Activated CD4-positive, alpha-beta T cell treated with anti-CD3 and anti-CD28 coated beads, Interleukin-2, amount 10 ng/mL, durations not matched to agents 7 days and 5 days (primary cell): ENCODE data around the gene ATXN2L. TPM values are rescaled to one million over a fixed set of nuclear protein-coding genes. Genes with fewer than 3 reads are reported as not detected.
"Not testable (repeated sequence)": the region's sequence is repeated elsewhere in the genome, so short reads cannot be mapped to it uniquely, and the experiment has no call there.

Experiments used
- CTCF ChIA-PET: fragments of 350-600 bp; sonication (Branson Sonifier 250); formaldehyde crosslinking; loops from one replicate; lab custom pipeline; 2021; ENCODE audit warnings: antibody characterized with exemption; lab: Charles Lee
- POLR2A ChIA-PET: fragments of 350-600 bp; sonication (Branson Sonifier 250); formaldehyde crosslinking; loops from one replicate; lab custom pipeline; 2021; ENCODE audit warnings: antibody characterized with exemption; lab: Charles Lee
- DNase-seq: peaks from one replicate; pipeline ENCODE4 v3.0.0-alpha.2; 2020
- H3K27ac Mint-ChIP-seq: one replicate; pipeline ENCODE4 v1.8.0; 2021; ENCODE audit warnings: mild to moderate bottlenecking, moderate library complexity, mixed read lengths
- H3K27me3 Mint-ChIP-seq: one replicate; pipeline ENCODE4 v1.8.0; 2021; ENCODE audit warnings: mixed read lengths
- H3K36me3 Mint-ChIP-seq: one replicate; pipeline ENCODE4 v1.8.0; 2021; ENCODE audit warnings: low read depth, mixed read lengths
- H3K4me1 Mint-ChIP-seq: one replicate; pipeline ENCODE4 v1.8.0; 2021; ENCODE audit warnings: mixed read lengths
- H3K4me3 Mint-ChIP-seq: one replicate; pipeline ENCODE4 v1.8.0; 2021; ENCODE audit warnings: mild to moderate bottlenecking, moderate library complexity, mixed read lengths
- H3K9me3 Mint-ChIP-seq: one replicate; pipeline ENCODE4 v1.8.0; 2021; ENCODE audit warnings: mixed read lengths
- total RNA-seq, 2 experiments: library from RNA; stranded (reverse); gene quantifications; one replicate each; pipeline ENCODE4 v1.2.3, GENCODE V29; 2021

The ATXN2L gene
- total RNA-seq, 2 experiments from 2014 or later: 257 to 265 TPM

GRCh38 chr16:28877655-28878000, 54.8 kb downstream of the ATXN2L start:
- Mint-ChIP-seq H3K9me3 (no peaks in the 10 kb centered on the region), H3K4me1 (peaks cover 29% of the 10 kb centered on the region), H3K27ac (no peak overlapping the region), H3K4me3 (peak overlapping the region; percentile 9), H3K36me3 (peaks cover 3% of the 10 kb centered on the region), H3K27me3 (peaks cover 1% of the 10 kb centered on the region)
- no peak for DNase-seq
- CTCF ChIA-PET: interaction anchor here (1.0 kb wide), 1 partner anchor 15 kb away, joined by 4 read pairs; no protein-coding TSS in a partner anchor
- POLR2A ChIA-PET: no interaction called here

- DNase-seq: no peak
- Mint-ChIP-seq H3K27me3 (peaks cover 1% of the 10 kb centered on the region), H3K9me3 (no peaks in the 10 kb centered on the region)
Observed at GRCh38 chr16:28878083-28878926, 55.5 kb downstream of the ATXN2L start, which contains the start of gene ATP2A1. Gene ATP2A1 (plus strand): TSS chr16:28878488. CDS start chr16:28878672, 184 bp downstream.

GRCh38 chr16:28879261-28879840, 56.6 kb downstream of the ATXN2L start:
- POLR2A ChIA-PET: interaction anchor here (0.6 kb wide), 1 partner anchor 15 kb away, joined by 3 read pairs; no protein-coding TSS in a partner anchor
- Mint-ChIP-seq H3K36me3 (peaks cover 1% of the 10 kb centered on the region), H3K4me3 (peak overlapping the region; percentile 91), H3K4me1 (peaks cover 29% of the 10 kb centered on the region), H3K27ac (peak overlapping the region; percentile 82), H3K9me3 (no peaks in the 10 kb centered on the region), H3K27me3 (peaks cover 1% of the 10 kb centered on the region)
- DNase-seq: no peak
- CTCF ChIA-PET: interaction anchor here (0.8 to 1.8 kb wide), 7 partner anchors 10 to 78 kb away, joined by 3 to 6 read pairs (median 4); partner anchors contain the start of genes SH2B1 and TUFM

More at GRCh38 chr16:28878083-28878926, 55.5 kb downstream of the ATXN2L start, which contains the start of gene ATP2A1:
- Mint-ChIP-seq H3K36me3 (peaks cover 3% of the 10 kb centered on the region), H3K27ac (no peak within 1 kb of the TSS), H3K4me3 (peak within 1 kb of the TSS; percentile 91), H3K4me1 (peaks cover 29% of the 10 kb centered on the region)
- ChIA-PET CTCF (interaction anchor here (1.0 to 1.8 kb wide), 4 partner anchors 11 to 32 kb away, joined by 3 to 6 read pairs (median 4); partner anchors contain the start of genes SH2B1 and TUFM), POLR2A (no interaction called here)

- ChIA-PET CTCF (interaction anchor here (0.6 to 1.8 kb wide), 9 partner anchors 9 to 77 kb away, joined by 3 to 6 read pairs (median 4); partner anchors contain the start of genes RABEP2, SH2B1 and TUFM), POLR2A (no interaction called here)
- H3K27ac Mint-ChIP-seq: peak overlapping the region; percentile 83
- no peaks in the 10 kb centered on the region for H3K36me3 Mint-ChIP-seq
- peaks cover 1% of the 10 kb centered on the region for H3K27me3 Mint-ChIP-seq
- H3K4me1 Mint-ChIP-seq: peaks cover 29% of the 10 kb centered on the region
- peak overlapping the region; percentile 91 for H3K4me3 Mint-ChIP-seq
- DNase-seq: peak; percentile 94
- no peaks in the 10 kb centered on the region for H3K9me3 Mint-ChIP-seq
Observed at GRCh38 chr16:28879841-28880588, 57.2 kb downstream of the ATXN2L start.

- POLR2A ChIA-PET: no interaction called here
- Mint-ChIP-seq H3K4me1 (peaks cover 29% of the 10 kb centered on the region), H3K4me3 (peak overlapping the region; percentile 91), H3K36me3 (no peaks in the 10 kb centered on the region), H3K27me3 (peaks cover 1% of the 10 kb centered on the region), H3K9me3 (no peaks in the 10 kb centered on the region), H3K27ac (peak overlapping the region; percentile 83)
- CTCF ChIA-PET: interaction anchor here (0.6 to 1.4 kb wide), 4 partner anchors 13 to 67 kb away, joined by 3 to 5 read pairs (median 4); partner anchors contain the start of gene RABEP2
- no peak for DNase-seq
Observed at GRCh38 chr16:28880589-28880915, 57.8 kb downstream of the ATXN2L start.

- DNase-seq: no peak
- H3K27me3 Mint-ChIP-seq: peaks cover 1% of the 10 kb centered on the region
- no peaks in the 10 kb centered on the region for H3K36me3 Mint-ChIP-seq
- H3K27ac Mint-ChIP-seq: peak overlapping the region; percentile 65
- ChIA-PET CTCF (interaction anchor here (0.6 to 1.2 kb wide), 3 partner anchors 45 to 1584 kb away, joined by 4 to 5 read pairs (median 4); partner anchors contain the start of gene RABEP2), POLR2A (no interaction called here)
- H3K4me3 Mint-ChIP-seq: peak overlapping the region; percentile 91
- H3K9me3 Mint-ChIP-seq: no peaks in the 10 kb centered on the region
- peaks cover 29% of the 10 kb centered on the region for H3K4me1 Mint-ChIP-seq
Observed at GRCh38 chr16:28880955-28881354, 58.2 kb downstream of the ATXN2L start.

GRCh38 chr16:28881565-28881964, 58.8 kb downstream of the ATXN2L start:
- POLR2A ChIA-PET: not testable (repeated sequence)
- CTCF ChIA-PET: interaction anchor here (0.6 kb wide), 1 partner anchor 1584 kb away, joined by 4 read pairs; no protein-coding TSS in a partner anchor

GRCh38 chr16:28882551-28883160, 59.9 kb downstream of the ATXN2L start:
- Mint-ChIP-seq H3K36me3 (no peaks in the 10 kb centered on the region), H3K27ac (no peak overlapping the region), H3K9me3 (no peaks in the 10 kb centered on the region), H3K4me1 (peaks cover 26% of the 10 kb centered on the region), H3K27me3 (peaks cover 1% of the 10 kb centered on the region), H3K4me3 (no peak overlapping the region)
- ChIA-PET POLR2A (interaction anchor here (0.7 kb wide), 1 partner anchor 26 kb away, joined by 3 read pairs; no protein-coding TSS in a partner anchor), CTCF (no interaction called here)
- DNase-seq: no peak

More at GRCh38 chr16:28881565-28881964, 58.8 kb downstream of the ATXN2L start:
- Mint-ChIP-seq H3K4me3 (peak overlapping the region; percentile 91), H3K4me1 (peaks cover 29% of the 10 kb centered on the region), H3K27ac (peak overlapping the region; percentile 36)
- H3K9me3 Mint-ChIP-seq, H3K27me3 Mint-ChIP-seq, DNase-seq, H3K36me3 Mint-ChIP-seq: not testable (repeated sequence)

GRCh38 chr16:28883221-28883996, 60.6 kb downstream of the ATXN2L start:
- ChIA-PET POLR2A (interaction anchor here (0.7 kb wide), 1 partner anchor 26 kb away, joined by 3 read pairs; no protein-coding TSS in a partner anchor), CTCF (no interaction called here)
- H3K36me3 Mint-ChIP-seq: no peaks in the 10 kb centered on the region
- H3K27me3 Mint-ChIP-seq: peaks cover 1% of the 10 kb centered on the region
- H3K9me3 Mint-ChIP-seq: no peaks in the 10 kb centered on the region
- no peak overlapping the region for H3K4me3 Mint-ChIP-seq
- peaks cover 21% of the 10 kb centered on the region for H3K4me1 Mint-ChIP-seq
- no peak for DNase-seq
- H3K27ac Mint-ChIP-seq: no peak overlapping the region

GRCh38 chr16:28884045-28884444, 61.2 kb downstream of the ATXN2L start:
- peaks cover 1% of the 10 kb centered on the region for H3K27me3 Mint-ChIP-seq
- no peak overlapping the region for H3K27ac Mint-ChIP-seq
- no peaks in the 10 kb centered on the region for H3K9me3 Mint-ChIP-seq
- peaks cover 16% of the 10 kb centered on the region for H3K4me1 Mint-ChIP-seq
- ChIA-PET CTCF (no interaction called here), POLR2A (no interaction called here)
- H3K4me3 Mint-ChIP-seq: no peak overlapping the region
- no peak for DNase-seq
- H3K36me3 Mint-ChIP-seq: no peaks in the 10 kb centered on the region
